Smooth muscle cell (in vitro differentiated cells): ENCODE data around the gene HDAC1. TPM values are rescaled to one million over a fixed set of nuclear protein-coding genes. Genes with fewer than 3 reads are reported as not detected.

ENCODE experiments used
- DNase-seq: peaks from one replicate; lab custom pipeline; 2025; ENCODE audit not compliant: unreplicated experiment; lab: John Stamatoyannopoulos, UW
- H2AFZ ChIP-seq: fragments of 200-600 bp; sonication (generic); 2 replicates; pipeline ENCODE4 v1.6.0; 2016; ENCODE audit warnings: antibody characterized with exemption, low read depth, mild to moderate bottlenecking
- H3F3A ChIP-seq: fragments of 200-600 bp; sonication (generic); 2 replicates; pipeline ENCODE4 v1.6.0; 2017; ENCODE audit warnings: antibody characterized with exemption, low read depth
- H3K27ac ChIP-seq: fragments of 200-600 bp; sonication (generic); 2 replicates; pipeline ENCODE4 v1.5.1; 2016; ENCODE audit warnings: low read depth, mild to moderate bottlenecking
- H3K27me3 ChIP-seq: fragments of 200-600 bp; sonication (generic); 2 replicates; pipeline ENCODE4 v1.6.1; 2016; ENCODE audit warnings: low read depth, mild to moderate bottlenecking
- H3K36me3 ChIP-seq: fragments of 200-600 bp; sonication (generic); 2 replicates; pipeline ENCODE4 v1.5.1; 2016; ENCODE audit warnings: low read depth
- H3K4me1 ChIP-seq: fragments of 200-600 bp; sonication (generic); 2 replicates; pipeline ENCODE4 v1.5.1; 2016; ENCODE audit warnings: low read depth
- H3K4me2 ChIP-seq: fragments of 200-600 bp; sonication (generic); 2 replicates; pipeline ENCODE4 v1.6.0; 2016; ENCODE audit warnings: mild to moderate bottlenecking
- H3K4me3 ChIP-seq: fragments of 200-600 bp; sonication (generic); 2 replicates; pipeline ENCODE4 v1.5.1; 2016; ENCODE audit warnings: mild to moderate bottlenecking
- H3K79me2 ChIP-seq: fragments of 200-600 bp; sonication (generic); 2 replicates; pipeline ENCODE4 v1.6.0; 2016; ENCODE audit warnings: low read depth, mild to moderate bottlenecking
- H3K9ac ChIP-seq: fragments of 200-600 bp; sonication (generic); 2 replicates; pipeline ENCODE4 v1.6.0; 2016; ENCODE audit warnings: low read depth
- H3K9me3 ChIP-seq: fragments of 200-600 bp; sonication (generic); replicated peaks from 2 replicates; pipeline ENCODE4 v1.5.1; 2016; ENCODE audit warnings: low read depth
- H4K20me1 ChIP-seq: fragments of 200-600 bp; sonication (generic); 2 replicates; pipeline ENCODE4 v1.6.0; 2016; ENCODE audit warnings: low read depth
- CTCF ChIP-seq: fragments of 200-600 bp; sonication (generic); IDR thresholded peaks from 2 replicates; pipeline ENCODE4 v1.5.1; 2017; ENCODE audit warnings: borderline replicate concordance, mild to moderate bottlenecking, antibody characterized with exemption; ENCODE audit not compliant: insufficient read depth, poor library complexity, severe bottlenecking
- WGBS: methylation state at CpG from one replicate; pipeline ENCODE4 v1.1.7; 2016; ENCODE audit warnings: low lambda C conversion rate; 5-methylcytosine and 5-hydroxymethylcytosine counted together
- polyA plus RNA-seq: library from polyadenylated mRNA; unstranded; fragments of >200 nt; fragmentation: Nextera tagmentation; extraction: Ambion mirVana; gene quantifications from 2 replicates; pipeline ENCODE4 v1.2.1, GENCODE V29; 2016
- total RNA-seq: library from RNA; depleted of rRNA; stranded (reverse); fragments of >200 nt; gene quantifications from 2 replicates; pipeline ENCODE4 v1.2.3, GENCODE V29; 2014

HDAC1 gene
- total and polyA plus RNA-seq, 2 experiments from 2014 or later = 29.3 to 48.8 TPM

- H3K79me2 ChIP-seq = peaks cover 24% of the 10 kb centered on the region
- no peak for DNase-seq
- no peak overlapping the region for H2AFZ ChIP-seq
- H3K9ac ChIP-seq = peak overlapping the region; percentile 95
- peak; percentile 84 for TF ChIP-seq CTCF
- H3F3A ChIP-seq = peaks cover 28% of the 10 kb centered on the region
- H3K36me3 ChIP-seq = no peaks in the 10 kb centered on the region
- H3K4me2 ChIP-seq = peak overlapping the region; percentile 99
- H4K20me1 ChIP-seq = peaks cover 45% of the 10 kb centered on the region
- H3K9me3 ChIP-seq = no peaks in the 10 kb centered on the region
- 4% methylated on average over 41 of the region's 46 CpGs for WGBS
- H3K27ac ChIP-seq = peak overlapping the region; percentile 64
- H3K4me3 ChIP-seq = peak overlapping the region; percentile 99
- H3K27me3 ChIP-seq = no peaks in the 10 kb centered on the region
- H3K4me1 ChIP-seq = peaks cover 46% of the 10 kb centered on the region
Measured at GRCh38 chr1:32334864-32335534, 43.1 kb downstream of the HDAC1 start.

- Histone ChIP-seq H3K9ac (peak overlapping the region; percentile 95), H3K79me2 (peaks cover 24% of the 10 kb centered on the region), H3K4me1 (peaks cover 46% of the 10 kb centered on the region), H3K4me3 (peak overlapping the region; percentile 99), H3K9me3 (no peaks in the 10 kb centered on the region), H3K36me3 (no peaks in the 10 kb centered on the region), H2AFZ (no peak overlapping the region), H3K27ac (peak overlapping the region; percentile 64), H3K4me2 (peak overlapping the region; percentile 99), H4K20me1 (peaks cover 45% of the 10 kb centered on the region), H3F3A (peaks cover 27% of the 10 kb centered on the region), H3K27me3 (no peaks in the 10 kb centered on the region)
- TF ChIP-seq CTCF = no peak
- 0% methylated on average over 6 of the region's 34 CpGs for WGBS
- DNase-seq = no peak
Measured at GRCh38 chr1:32335535-32335789, 43.6 kb downstream of the HDAC1 start.

- DNase-seq = peak; percentile 65
- TF ChIP-seq CTCF = no peak
- peak within 1 kb of the TSS; percentile 95 for H3K9ac ChIP-seq
- peaks cover 24% of the 10 kb centered on the region for H3K79me2 ChIP-seq
- 0% methylated on average over 10 of the region's 95 CpGs for WGBS
- peaks cover 44% of the 10 kb centered on the region for H4K20me1 ChIP-seq
- peak within 1 kb of the TSS; percentile 99 for H3K4me3 ChIP-seq
- H3K9me3 ChIP-seq = no peaks in the 10 kb centered on the region
- H3K27me3 ChIP-seq = no peaks in the 10 kb centered on the region
- H3K27ac ChIP-seq = peak within 1 kb of the TSS; percentile 64
- H3K4me1 ChIP-seq = peaks cover 46% of the 10 kb centered on the region
- H3F3A ChIP-seq = peaks cover 22% of the 10 kb centered on the region
- no peaks in the 10 kb centered on the region for H3K36me3 ChIP-seq
- H2AFZ ChIP-seq = no peak within 1 kb of the TSS
- H3K4me2 ChIP-seq = peak within 1 kb of the TSS; percentile 99
Measured at GRCh38 chr1:32335790-32336590, 44.1 kb downstream of the HDAC1 start, which contains the start of gene MARCKSL1. Gene MARCKSL1 (minus strand): TSS chr1:32336233. CDS start chr1:32336033, 200 bp downstream.
